ENCODE data around the gene PLPPR3.

DNA sequence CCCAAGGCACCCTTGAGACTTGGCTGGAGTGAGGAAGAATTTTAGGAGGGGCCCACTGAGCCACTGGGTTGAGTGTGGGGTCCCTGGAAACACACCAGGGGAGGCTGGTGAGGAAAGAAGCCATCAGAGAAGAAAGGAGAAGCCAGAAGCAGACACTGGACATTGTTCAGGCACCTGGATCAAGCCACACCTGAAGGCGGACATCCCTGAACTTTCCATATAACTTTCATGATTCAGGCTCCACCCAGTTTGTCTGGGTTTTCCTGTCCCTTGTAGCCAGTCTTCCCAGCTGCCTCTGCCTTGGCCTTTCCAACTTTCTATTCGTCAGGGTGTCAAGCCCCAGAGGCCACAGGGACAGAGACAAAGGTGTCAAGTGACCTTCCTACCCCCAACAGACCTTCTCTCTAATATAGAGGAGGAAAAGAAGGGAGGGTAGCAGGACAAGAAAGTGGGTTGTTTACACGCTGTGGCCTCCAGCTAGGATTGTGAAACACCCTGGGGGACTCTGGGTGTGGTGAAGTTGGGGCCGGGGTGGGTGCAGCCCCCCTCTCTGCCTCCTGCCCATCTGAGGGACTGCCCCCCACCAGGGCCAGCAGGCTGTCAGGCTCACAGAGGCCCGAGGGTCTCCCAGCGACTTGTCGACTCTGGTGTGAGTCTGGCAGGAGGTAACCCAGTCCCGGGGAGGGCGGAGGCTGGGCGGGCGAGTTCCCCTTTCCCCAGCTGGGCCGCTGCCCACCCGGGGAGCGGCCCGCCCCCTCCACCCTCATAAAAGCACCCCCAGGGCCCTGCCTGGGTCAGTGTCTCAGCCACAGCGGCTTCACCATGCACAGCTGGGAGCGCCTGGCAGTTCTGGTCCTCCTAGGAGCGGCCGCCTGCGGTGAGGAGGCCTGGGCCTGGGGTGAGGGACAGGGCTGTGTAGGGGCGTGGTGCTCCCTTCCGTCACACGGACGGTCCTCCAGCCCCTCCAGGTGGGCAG, 37.4 kb upstream of the PLPPR3 start, which contains the start of gene CFD:
- TF ChIP-seq, protein P1, sequence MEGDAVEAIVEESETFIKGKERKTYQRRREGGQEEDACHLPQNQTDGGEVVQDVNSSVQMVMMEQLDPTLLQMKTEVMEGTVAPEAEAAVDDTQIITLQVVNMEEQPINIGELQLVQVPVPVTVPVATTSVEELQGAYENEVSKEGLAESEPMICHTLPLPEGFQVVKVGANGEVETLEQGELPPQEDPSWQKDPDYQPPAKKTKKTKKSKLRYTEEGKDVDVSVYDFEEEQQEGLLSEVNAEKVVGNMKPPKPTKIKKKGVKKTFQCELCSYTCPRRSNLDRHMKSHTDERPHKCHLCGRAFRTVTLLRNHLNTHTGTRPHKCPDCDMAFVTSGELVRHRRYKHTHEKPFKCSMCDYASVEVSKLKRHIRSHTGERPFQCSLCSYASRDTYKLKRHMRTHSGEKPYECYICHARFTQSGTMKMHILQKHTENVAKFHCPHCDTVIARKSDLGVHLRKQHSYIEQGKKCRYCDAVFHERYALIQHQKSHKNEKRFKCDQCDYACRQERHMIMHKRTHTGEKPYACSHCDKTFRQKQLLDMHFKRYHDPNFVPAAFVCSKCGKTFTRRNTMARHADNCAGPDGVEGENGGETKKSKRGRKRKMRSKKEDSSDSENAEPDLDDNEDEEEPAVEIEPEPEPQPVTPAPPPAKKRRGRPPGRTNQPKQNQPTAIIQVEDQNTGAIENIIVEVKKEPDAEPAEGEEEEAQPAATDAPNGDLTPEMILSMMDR (IDR thresholded peaks at IDR 0.05; ENCODE audit: borderline replicate concordance, extremely low read depth, low read length, poor library complexity, severe bottlenecking): no peak
- no peak for TF ChIP-seq EZH2 (IDR thresholded peaks at IDR 0.05; ENCODE audit: borderline replicate concordance, low read depth, low read length, severe bottlenecking)
